Mesenchymal stem cell (in vitro differentiated cells and primary cell): ENCODE data around the gene TCF7L1.
A peak's percentile ranks its signal among the peaks of the same experiment; 100 is the strongest.

Experiments
- DNase-seq: peaks from one replicate; pipeline ENCODE4 v3.0.0-alpha.2; 2013
- H2AFZ ChIP-seq: one replicate; pipeline ENCODE4 v1.6.1; 2013; ENCODE audit warnings: low read depth, mild to moderate bottlenecking, control low read depth, inconsistent platforms, low read length, moderate library complexity
- H2AK5ac ChIP-seq: 2 replicates; pipeline ENCODE4 v1.6.1; 2013; ENCODE audit warnings: low read length, moderate library complexity, mild to moderate bottlenecking, inconsistent platforms; ENCODE audit not compliant: severe bottlenecking
- H2BK120ac ChIP-seq: one replicate; pipeline ENCODE4 v1.6.1; 2013; ENCODE audit warnings: low read depth, mild to moderate bottlenecking, inconsistent platforms, low read length, moderate library complexity
- H2BK12ac ChIP-seq, 2 experiments: one replicate each; pipeline ENCODE4 v1.6.1; 2013; ENCODE audit warnings: inconsistent platforms in 2 of 2, low read length in 2 of 2, mild to moderate bottlenecking in 2 of 2, moderate library complexity in 2 of 2, control low read depth in 1 of 2
- H2BK15ac ChIP-seq: one replicate; pipeline ENCODE4 v1.6.1; 2013; ENCODE audit warnings: mild to moderate bottlenecking, low read depth, inconsistent platforms; ENCODE audit not compliant: poor library complexity, severe bottlenecking
- H2BK5ac ChIP-seq: 2 replicates; pipeline ENCODE4 v1.6.1; 2013; ENCODE audit warnings: low read depth, mild to moderate bottlenecking, low read length, control low read depth, inconsistent platforms; ENCODE audit not compliant: poor library complexity, severe bottlenecking
- H3K14ac ChIP-seq, 2 experiments: one replicate each; pipeline ENCODE4 v1.6.1; 2013; ENCODE audit warnings: inconsistent platforms in 2 of 2, low read length in 2 of 2, control low read depth in 1 of 2, mild to moderate bottlenecking in 1 of 2, moderate library complexity in 1 of 2
- H3K18ac ChIP-seq, 2 experiments: one replicate each; pipeline ENCODE4 v1.6.1; 2013; ENCODE audit warnings: inconsistent platforms in 2 of 2, low read length in 2 of 2, control low read depth in 1 of 2, low read depth in 1 of 2, mild to moderate bottlenecking in 1 of 2
- H3K23ac ChIP-seq, 2 experiments: one replicate each; pipeline ENCODE4 v1.6.1; 2013; ENCODE audit warnings: inconsistent platforms in 2 of 2, low read length in 2 of 2, mild to moderate bottlenecking in 2 of 2, moderate library complexity in 2 of 2, control low read depth in 1 of 2
- H3K27ac ChIP-seq: 2 replicates; pipeline ENCODE4 v1.5.1; 2013; ENCODE audit warnings: mild to moderate bottlenecking, moderate library complexity, low read length, control low read depth, inconsistent platforms; ENCODE audit not compliant: poor library complexity, severe bottlenecking
- H3K27me3 ChIP-seq, 2 experiments: 2 replicates each; pipeline versions ENCODE4 v1.6.1 to v1.7.0; 2013; ENCODE audit warnings: low read length in 2 of 2, mild to moderate bottlenecking in 2 of 2, moderate library complexity in 2 of 2, control low read depth in 1 of 2, inconsistent platforms in 1 of 2; ENCODE audit not compliant: control insufficient read depth in 1 of 2, insufficient read depth in 1 of 2
- H3K36me3 ChIP-seq, 2 experiments: 2 replicates each; pipeline versions ENCODE4 v1.6.1 to v1.7.0; 2013; ENCODE audit warnings: low read length in 2 of 2, control low read depth in 1 of 2, inconsistent platforms in 1 of 2, low read depth in 1 of 2, mild to moderate bottlenecking in 1 of 2; ENCODE audit not compliant: insufficient read depth in 2 of 2, control insufficient read depth in 1 of 2
- H3K4ac ChIP-seq, 2 experiments: one replicate each; pipeline ENCODE4 v1.6.1; 2013; ENCODE audit warnings: inconsistent platforms in 2 of 2, low read length in 2 of 2, mild to moderate bottlenecking in 2 of 2, moderate library complexity in 2 of 2, control low read depth in 1 of 2, low read depth in 1 of 2
- H3K4me1 ChIP-seq: 2 replicates; pipeline ENCODE4 v1.6.1; 2013; ENCODE audit warnings: low read depth, low read length, control low read depth; ENCODE audit not compliant: control insufficient read depth, insufficient read depth
- H3K4me2 ChIP-seq: 2 replicates; pipeline ENCODE4 v1.6.1; 2013; ENCODE audit warnings: low read length, mild to moderate bottlenecking, inconsistent platforms; ENCODE audit not compliant: poor library complexity, severe bottlenecking
- H3K4me3 ChIP-seq, 2 experiments: 2 replicates each; pipeline versions ENCODE4 v1.5.1 to v1.7.0; 2013; ENCODE audit warnings: low read length in 2 of 2, mild to moderate bottlenecking in 2 of 2, control low read depth in 1 of 2, low read depth in 1 of 2; ENCODE audit not compliant: insufficient read depth in 1 of 2
- H3K79me1 ChIP-seq: replicated peaks from 2 replicates; pipeline ENCODE4 v1.6.1; 2013; ENCODE audit warnings: mild to moderate bottlenecking, control low read depth, low read length, inconsistent platforms; ENCODE audit not compliant: poor library complexity, severe bottlenecking
- H3K9ac ChIP-seq: 2 replicates; pipeline ENCODE4 v1.7.0; 2013; ENCODE audit warnings: mild to moderate bottlenecking, low read length, moderate library complexity
- H3K9me3 ChIP-seq: 2 replicates; pipeline ENCODE4 v1.7.0; 2013; ENCODE audit warnings: mild to moderate bottlenecking, low read length; ENCODE audit not compliant: control insufficient read depth
- H4K8ac ChIP-seq: one replicate; pipeline ENCODE4 v1.6.1; 2013; ENCODE audit warnings: inconsistent platforms, mild to moderate bottlenecking, low read length, moderate library complexity
- H4K91ac ChIP-seq: one replicate; pipeline ENCODE4 v1.6.1; 2013; ENCODE audit warnings: mild to moderate bottlenecking, low read length, inconsistent platforms
- WGBS: methylation state at CpG from one replicate; pipeline ENCODE4 v1.1.7; 2013; ENCODE audit warnings: mixed read lengths; 5-methylcytosine and 5-hydroxymethylcytosine counted together

TCF7L1 gene

GRCh38 chr2:85089585-85089984, 43.6 kb upstream of the TCF7L1 start:
- no peak overlapping the region for H2BK15ac ChIP-seq
- no peak overlapping the region for H2AK5ac ChIP-seq
- no peak overlapping the region for H3K4ac ChIP-seq
- H2AFZ ChIP-seq, result no peak overlapping the region
- H3K9ac ChIP-seq, result no peak overlapping the region
- no peaks in the 10 kb centered on the region for H3K36me3 ChIP-seq
- WGBS, result 72% methylated on average over 6 of the region's 6 CpGs
- H3K4me2 ChIP-seq, result no peak overlapping the region
- H4K8ac ChIP-seq, result no peak overlapping the region
- H3K23ac ChIP-seq, result no peak overlapping the region
- H3K4me3 ChIP-seq, result no peak overlapping the region
- H3K27ac ChIP-seq, result no peak overlapping the region
- H2BK5ac ChIP-seq, result no peak overlapping the region
- H4K91ac ChIP-seq, result no peak overlapping the region
- H2BK120ac ChIP-seq, result no peak overlapping the region
- H3K4me1 ChIP-seq, result no peaks in the 10 kb centered on the region
- H2BK12ac ChIP-seq, result no peak overlapping the region
- H3K9me3 ChIP-seq, result peaks cover 7% of the 10 kb centered on the region
- no peak overlapping the region for H3K18ac ChIP-seq
- no peak for DNase-seq
- no peaks in the 10 kb centered on the region for H3K79me1 ChIP-seq
- peak overlapping the region in 1 of 2 experiments; percentile 55 for H3K14ac ChIP-seq
- H3K27me3 ChIP-seq, result peaks cover 32 to 34% of the 10 kb centered on the region in 2 experiments

- Histone ChIP-seq H2BK5ac (no peak overlapping the region), H2AFZ (no peak overlapping the region), H3K4me1 (no peaks in the 10 kb centered on the region), H3K79me1 (no peaks in the 10 kb centered on the region), H3K27ac (no peak overlapping the region), H3K18ac (no peak overlapping the region), H3K4me2 (no peak overlapping the region), H2BK12ac (no peak overlapping the region), H2BK15ac (no peak overlapping the region), H3K23ac (no peak overlapping the region), H3K4ac (no peak overlapping the region), H3K27me3 (peaks cover 25 to 34% of the 10 kb centered on the region in 2 experiments), H3K4me3 (no peak overlapping the region), H3K9me3 (peaks cover 7% of the 10 kb centered on the region), H3K9ac (no peak overlapping the region), H2AK5ac (no peak overlapping the region), H4K91ac (no peak overlapping the region), H3K36me3 (no peaks in the 10 kb centered on the region), H2BK120ac (no peak overlapping the region), H4K8ac (no peak overlapping the region), H3K14ac (no peak overlapping the region)
- no peak for DNase-seq
- 83% methylated on average over 2 of the region's 2 CpGs for WGBS
Measured at GRCh38 chr2:85091838-85092237, 41.4 kb upstream of the TCF7L1 start.

GRCh38 chr2:85095094-85095493, 38.1 kb upstream of the TCF7L1 start:
- H2BK15ac ChIP-seq, result no peak overlapping the region
- H3K79me1 ChIP-seq, result no peaks in the 10 kb centered on the region
- WGBS, result 79% methylated on average over 2 of the region's 2 CpGs
- no peak overlapping the region for H3K14ac ChIP-seq
- peak; percentile 37 for DNase-seq
- no peak overlapping the region for H4K8ac ChIP-seq
- no peaks in the 10 kb centered on the region for H3K36me3 ChIP-seq
- no peak overlapping the region for H3K18ac ChIP-seq
- H3K4me3 ChIP-seq, result no peak overlapping the region
- H2BK12ac ChIP-seq, result no peak overlapping the region
- no peak overlapping the region for H3K27ac ChIP-seq
- H2BK120ac ChIP-seq, result no peak overlapping the region
- H3K9ac ChIP-seq, result no peak overlapping the region
- H2AFZ ChIP-seq, result no peak overlapping the region
- H3K4me1 ChIP-seq, result no peaks in the 10 kb centered on the region
- H4K91ac ChIP-seq, result no peak overlapping the region
- no peak overlapping the region for H3K23ac ChIP-seq
- H3K4me2 ChIP-seq, result no peak overlapping the region
- H3K9me3 ChIP-seq, result peaks cover 7% of the 10 kb centered on the region
- no peak overlapping the region for H3K4ac ChIP-seq
- H2AK5ac ChIP-seq, result no peak overlapping the region
- H2BK5ac ChIP-seq, result no peak overlapping the region
- peaks cover 8 to 9% of the 10 kb centered on the region in 2 experiments for H3K27me3 ChIP-seq

- no peaks in the 10 kb centered on the region for H3K79me1 ChIP-seq
- H4K8ac ChIP-seq, result no peak overlapping the region
Measured at GRCh38 chr2:85096616-85097015, 36.6 kb upstream of the TCF7L1 start.

More at GRCh38 chr2:85096616-85097015, 36.6 kb upstream of the TCF7L1 start:
- WGBS, result 90% methylated on average over 4 of the region's 6 CpGs
- no peak overlapping the region for H3K27ac ChIP-seq
- H3K4ac ChIP-seq, result no peak overlapping the region
- no peak overlapping the region for H3K4me3 ChIP-seq
- H2BK12ac ChIP-seq, result no peak overlapping the region
- H4K91ac ChIP-seq, result no peak overlapping the region
- H3K27me3 ChIP-seq, result no peaks in the 10 kb centered on the region
- no peak overlapping the region for H3K14ac ChIP-seq
- H2BK5ac ChIP-seq, result no peak overlapping the region
- no peak for DNase-seq
- peaks cover 7% of the 10 kb centered on the region for H3K9me3 ChIP-seq
- no peak overlapping the region for H3K18ac ChIP-seq
- no peak overlapping the region for H2AK5ac ChIP-seq
- no peak overlapping the region for H3K4me2 ChIP-seq
- H3K9ac ChIP-seq, result no peak overlapping the region
- H3K23ac ChIP-seq, result no peak overlapping the region
- no peaks in the 10 kb centered on the region for H3K4me1 ChIP-seq
- H2BK120ac ChIP-seq, result no peak overlapping the region
- no peak overlapping the region for H2AFZ ChIP-seq
- H2BK15ac ChIP-seq, result no peak overlapping the region
- H3K36me3 ChIP-seq, result no peaks in the 10 kb centered on the region
